OCI-LY1 (cell line): ENCODE results near the gene MYO3B.

Source experiments
- CTCF ChIP-seq: fragments of 200-600 bp; sonication (generic), shearing (Covaris generic); IDR thresholded peaks from 2 replicates; pipeline ENCODE4 v1.5.1; 2017; ENCODE audit warnings: mild to moderate bottlenecking, antibody characterized with exemption, low read length, moderate library complexity, mixed read lengths
- EZH2 ChIP-seq: fragments of 200-600 bp; sonication (generic), shearing (Covaris generic); IDR thresholded peaks from 2 replicates; pipeline ENCODE4 v1.8.0; 2017; ENCODE audit warnings: borderline replicate concordance, mixed run types, mild to moderate bottlenecking, antibody characterized with exemption, low read length, moderate library complexity, mixed read lengths

- no peak for TF ChIP-seq CTCF
- TF ChIP-seq EZH2, result no peak
Measured at GRCh38 chr2:170669909-170670308, 492.0 kb downstream of the MYO3B start.
